ENCODE results near the gene PPP1R7.
A peak's percentile ranks its signal among the peaks of the same experiment; 100 is the strongest.

Gene PPP1R7

DNA sequence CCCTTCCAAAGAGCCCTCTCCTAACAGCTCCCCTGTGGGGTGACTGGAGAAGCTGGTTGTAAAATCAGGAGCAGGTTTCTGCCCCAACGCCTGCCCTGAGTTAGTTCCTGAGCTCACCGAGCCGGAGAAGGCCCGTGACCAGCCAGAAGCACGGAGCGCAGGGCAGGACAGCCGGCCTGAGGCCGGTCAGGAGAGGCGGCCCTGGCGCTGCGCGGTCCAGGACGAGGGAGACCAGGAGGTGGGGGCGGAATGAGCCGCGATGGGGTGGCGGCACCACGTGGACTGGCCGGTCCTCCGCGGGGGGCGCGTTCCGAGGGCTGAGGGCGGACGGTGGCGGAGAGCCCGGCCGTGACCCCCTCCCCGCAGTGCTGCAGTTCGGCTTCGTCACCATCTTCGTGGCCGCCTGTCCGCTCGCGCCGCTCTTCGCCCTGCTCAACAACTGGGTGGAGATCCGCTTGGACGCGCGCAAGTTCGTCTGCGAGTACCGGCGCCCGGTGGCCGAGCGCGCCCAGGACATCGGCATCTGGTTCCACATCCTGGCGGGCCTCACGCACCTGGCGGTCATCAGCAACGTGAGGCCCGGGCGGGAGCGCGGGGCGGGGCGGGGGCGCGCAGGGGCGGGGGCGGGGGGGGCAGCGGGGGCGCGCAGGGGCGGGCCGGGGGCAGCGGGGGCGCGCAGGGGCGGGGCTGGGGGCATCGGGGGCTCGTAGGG, 67.2 kb downstream of the PPP1R7 start:
- DNase-seq, result peak; percentile 71

DNA sequence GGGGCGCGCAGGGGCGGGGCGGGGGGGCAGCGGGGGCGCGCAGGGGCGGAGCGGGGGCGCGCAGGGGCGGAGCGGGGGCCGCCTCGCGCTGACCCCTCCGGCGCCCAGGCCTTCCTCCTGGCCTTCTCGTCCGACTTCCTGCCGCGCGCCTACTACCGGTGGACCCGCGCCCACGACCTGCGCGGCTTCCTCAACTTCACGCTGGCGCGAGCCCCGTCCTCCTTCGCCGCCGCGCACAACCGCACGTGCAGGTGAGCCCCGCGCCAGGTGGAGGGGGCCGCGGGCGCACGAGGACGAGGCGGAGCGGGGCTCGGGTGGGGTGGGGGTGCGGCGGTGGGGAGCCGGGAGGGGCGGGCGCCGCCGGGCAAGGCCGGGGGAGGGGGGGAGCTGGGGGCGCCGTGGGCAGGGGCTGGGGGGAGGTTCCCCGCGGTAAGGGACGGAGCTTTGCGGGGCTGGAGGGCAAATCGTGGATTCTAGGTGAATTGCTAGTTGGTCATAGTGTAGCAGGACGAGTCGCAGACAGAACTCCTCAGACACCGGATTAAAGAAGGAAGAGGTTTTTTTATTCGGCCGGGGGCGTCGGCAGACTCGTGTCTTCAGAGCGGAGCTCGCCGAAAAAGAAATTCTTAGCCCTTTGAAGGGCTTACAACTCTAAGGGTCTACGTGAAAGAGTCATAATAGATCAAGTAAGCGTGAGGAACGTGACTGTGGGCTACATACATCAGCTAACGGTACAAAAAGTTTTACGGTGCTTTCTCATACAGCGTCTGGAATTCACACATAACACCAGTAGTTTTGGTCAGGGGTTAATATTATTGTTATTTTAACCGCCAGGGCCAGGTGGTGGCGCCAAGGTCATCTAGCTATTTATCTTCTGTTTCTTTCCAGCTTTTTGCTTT, 68.1 kb downstream of the PPP1R7 start:
- peak; percentile 61 for DNase-seq

DNA sequence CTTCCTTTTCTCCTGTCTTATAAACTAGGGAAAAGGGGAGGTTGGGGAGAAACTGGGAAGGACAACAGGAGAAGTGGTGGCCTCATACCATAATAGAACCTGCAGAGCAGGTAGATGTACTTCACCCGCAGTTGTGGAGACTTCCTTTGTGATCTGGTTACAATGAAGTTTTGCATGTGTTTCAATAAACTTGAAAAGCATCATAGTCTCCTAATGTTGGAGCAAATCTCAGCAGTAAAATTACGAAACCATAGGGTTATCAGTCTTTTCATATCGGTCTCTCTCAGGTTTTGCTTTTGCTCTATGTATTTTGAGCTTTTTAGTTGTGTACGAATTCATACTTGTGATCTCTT, 68.7 kb downstream of the PPP1R7 start:
- DNase-seq, result no peak

DNA sequence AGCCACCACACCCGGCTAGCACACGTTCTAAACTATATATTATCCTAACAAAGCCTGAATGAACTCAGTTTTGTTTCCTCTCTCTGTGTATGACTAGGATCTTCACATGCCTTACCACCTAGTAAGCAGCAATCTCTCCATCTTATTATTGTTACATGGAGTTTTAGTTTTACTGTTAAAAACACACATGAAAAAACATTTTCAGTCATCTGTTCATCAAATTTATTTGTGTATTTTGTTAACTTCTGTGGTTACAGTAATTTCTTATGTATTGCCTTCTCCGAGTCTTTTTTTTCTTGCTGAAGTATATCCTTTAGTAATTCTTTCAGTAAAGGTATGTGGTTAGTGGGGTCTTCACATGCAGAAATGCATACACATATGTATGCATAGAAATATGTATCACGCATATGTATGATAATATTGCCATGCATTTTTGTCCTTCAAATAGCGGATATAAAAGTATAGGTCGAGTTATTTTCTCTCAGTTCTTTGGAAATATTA, 69.6 kb downstream of the PPP1R7 start:
- no peak for DNase-seq

DNA sequence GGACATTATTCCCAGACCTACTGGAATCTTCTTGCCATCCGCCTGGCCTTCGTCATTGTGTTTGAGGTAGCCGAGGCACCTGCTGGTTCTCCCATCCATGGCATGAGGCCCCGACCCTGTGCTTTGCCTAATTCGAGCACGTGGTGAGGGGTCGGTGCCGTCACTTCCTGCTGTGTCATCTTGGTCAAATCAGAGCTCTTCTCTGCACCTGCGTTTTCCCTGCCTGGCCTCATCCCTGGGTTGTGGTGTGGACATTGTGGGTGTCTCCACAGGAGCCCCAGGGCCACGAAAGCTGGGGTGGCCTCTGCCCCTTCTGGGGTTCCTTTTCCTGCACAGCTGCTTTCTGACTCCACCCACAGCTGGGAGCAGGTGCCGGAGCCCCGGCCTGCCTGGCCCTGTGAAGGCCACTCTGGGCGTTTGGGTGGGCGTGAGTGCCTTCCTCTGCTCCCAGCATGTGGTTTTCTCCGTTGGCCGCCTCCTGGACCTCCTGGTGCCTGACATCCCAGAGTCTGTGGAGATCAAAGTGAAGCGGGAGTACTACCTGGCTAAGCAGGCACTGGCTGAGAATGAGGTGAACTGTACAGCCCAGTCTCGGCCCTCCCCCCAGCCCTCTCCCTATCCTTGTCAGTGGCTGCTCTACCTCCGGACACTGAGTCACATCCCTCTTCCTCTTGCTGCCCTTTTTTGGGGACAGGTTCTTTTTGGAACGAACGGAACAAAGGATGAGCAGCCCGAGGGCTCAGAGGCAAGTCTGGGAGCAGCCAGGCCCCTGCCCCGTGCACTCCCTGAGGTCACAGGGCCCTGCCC, 73.1 kb downstream of the PPP1R7 start:
- DNase-seq, result no peak

DNA sequence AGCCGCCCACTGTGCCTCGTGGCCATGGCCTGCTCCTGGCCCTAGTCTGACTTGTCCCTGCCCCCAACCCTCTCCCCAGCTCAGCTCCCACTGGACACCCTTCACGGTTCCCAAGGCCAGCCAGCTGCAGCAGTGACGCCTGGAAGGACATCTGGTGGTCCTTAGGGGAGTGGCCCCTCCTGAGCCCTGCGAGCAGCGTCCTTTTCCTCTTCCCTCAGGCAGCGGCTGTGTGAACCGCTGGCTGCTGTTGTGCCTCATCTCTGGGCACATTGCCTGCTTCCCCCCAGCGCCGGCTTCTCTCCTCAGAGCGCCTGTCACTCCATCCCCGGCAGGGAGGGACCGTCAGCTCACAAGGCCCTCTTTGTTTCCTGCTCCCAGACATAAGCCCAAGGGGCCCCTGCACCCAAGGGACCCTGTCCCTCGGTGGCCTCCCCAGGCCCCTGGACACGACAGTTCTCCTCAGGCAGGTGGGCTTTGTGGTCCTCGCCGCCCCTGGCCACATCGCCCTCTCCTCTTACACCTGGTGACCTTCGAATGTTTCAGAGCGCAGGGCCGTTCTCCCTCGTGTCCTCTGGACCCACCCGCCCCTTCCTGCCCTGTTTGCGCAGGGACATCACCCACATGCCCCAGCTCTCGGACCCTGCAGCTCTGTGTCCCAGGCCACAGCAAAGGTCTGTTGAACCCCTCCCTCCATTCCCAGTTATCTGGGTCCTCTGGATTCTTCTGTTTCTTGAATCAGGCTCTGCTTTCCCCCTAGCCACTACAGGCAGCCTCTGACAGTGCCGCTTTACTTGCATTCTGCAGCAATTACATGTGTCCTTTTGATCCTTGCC, 74.0 kb downstream of the PPP1R7 start:
- no peak for DNase-seq

DNA sequence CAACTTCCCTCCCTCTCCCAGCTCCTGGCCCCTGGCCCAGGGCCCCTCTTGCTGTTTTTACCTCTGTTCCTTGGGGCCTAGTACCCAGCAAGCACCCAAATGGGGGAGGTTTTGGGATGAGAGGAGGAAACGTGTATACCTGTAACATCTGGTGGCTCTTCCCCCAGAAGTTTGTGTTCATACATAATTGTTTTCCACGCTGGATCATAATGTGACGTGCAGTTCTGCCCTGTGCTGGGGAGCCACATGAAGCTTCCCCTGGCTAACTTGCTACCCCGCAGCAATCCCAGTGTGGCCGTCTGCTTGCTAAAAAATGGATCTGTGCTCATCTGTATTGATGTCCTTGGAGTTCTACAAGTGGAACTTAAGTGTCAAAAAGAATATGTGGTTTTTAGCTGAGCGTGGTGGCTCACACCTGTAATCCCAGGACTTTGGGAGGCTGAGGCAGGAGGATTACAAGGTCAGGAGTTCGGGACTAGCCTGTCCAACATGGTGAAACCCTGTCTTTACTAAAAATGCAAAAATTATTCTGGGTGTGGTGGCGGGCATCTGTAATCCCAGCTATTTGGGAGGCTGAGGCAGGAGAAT, 74.7 kb downstream of the PPP1R7 start:
- DNase-seq, result no peak

DNA sequence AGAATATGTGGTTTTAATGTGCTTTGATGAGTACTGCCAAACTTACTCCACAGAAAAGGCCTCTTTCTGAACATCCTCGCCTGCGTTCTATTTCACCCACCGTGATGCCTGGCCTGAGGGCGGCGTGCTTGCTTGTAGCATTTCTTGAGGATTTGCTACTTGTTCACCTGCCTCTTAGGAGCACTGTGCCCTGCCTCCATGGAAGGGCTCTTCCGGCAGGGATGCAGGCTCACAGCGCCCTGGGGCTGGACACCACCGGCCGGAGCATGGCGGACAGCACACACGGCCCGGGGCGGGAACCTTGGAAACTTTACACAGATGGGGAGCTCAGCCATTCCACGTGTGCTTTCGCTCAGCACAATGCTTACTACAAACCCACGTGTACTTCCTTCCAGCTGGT, 75.3 kb downstream of the PPP1R7 start:
- DNase-seq, result no peak

DNA sequence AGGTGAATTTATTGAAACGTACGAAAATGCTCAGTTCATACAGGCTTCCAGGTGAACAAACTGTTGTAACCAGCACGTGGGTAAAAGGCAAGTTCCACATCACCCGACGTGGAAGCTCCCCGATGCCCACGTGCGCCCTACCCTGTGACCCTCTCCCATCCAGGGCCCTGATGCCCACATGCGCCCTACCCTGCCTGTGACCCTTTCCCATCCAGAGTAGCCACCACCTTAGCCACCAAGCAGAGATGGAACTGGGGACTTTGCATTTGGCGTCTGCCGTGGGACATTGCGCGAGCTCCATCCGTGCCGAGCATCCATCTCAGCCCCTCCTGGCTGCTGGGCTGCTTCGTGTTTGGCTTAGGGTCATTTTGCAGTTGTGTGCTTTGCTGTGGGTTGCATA, 75.7 kb downstream of the PPP1R7 start:
- no peak for DNase-seq

DNA sequence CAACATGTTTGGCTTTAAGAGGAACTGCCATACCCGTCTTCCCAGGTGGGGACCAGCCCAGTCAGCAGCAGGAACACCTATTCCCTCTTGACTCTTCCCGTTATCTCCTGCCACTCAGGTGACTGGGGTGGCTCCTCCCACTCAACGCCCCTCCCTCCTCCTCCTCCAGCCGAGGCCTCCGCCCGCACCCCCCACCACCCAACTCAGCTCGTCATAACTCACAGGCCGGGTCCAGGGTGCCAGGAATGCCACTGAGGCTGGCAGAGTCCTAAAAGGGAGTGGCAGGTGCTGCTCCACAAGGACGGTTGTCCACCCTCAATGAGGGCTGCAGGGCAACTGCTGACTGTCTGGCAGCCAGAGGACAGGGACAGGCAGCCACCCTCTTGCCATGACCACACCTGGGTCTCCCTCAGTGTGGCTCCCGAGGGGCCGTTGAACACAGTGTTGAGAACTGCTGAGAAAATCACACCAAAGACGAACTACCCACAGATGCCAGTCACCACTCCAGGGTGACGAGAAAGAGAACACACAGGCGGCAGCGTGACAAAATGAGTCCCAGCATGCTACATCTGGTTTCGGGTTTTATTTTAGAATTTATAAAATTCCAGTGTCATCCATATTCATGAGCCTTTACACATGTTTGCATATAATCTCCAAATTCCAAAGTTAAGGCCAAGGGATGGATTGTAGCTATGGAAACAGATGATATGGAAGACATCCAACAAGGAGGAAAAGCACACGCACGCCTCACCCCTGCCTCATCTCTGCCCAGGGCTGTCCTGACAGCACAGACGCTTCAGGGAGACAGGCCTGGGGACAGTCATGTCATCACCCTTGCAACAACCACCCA, 76.7 kb downstream of the PPP1R7 start:
- no peak for DNase-seq

DNA sequence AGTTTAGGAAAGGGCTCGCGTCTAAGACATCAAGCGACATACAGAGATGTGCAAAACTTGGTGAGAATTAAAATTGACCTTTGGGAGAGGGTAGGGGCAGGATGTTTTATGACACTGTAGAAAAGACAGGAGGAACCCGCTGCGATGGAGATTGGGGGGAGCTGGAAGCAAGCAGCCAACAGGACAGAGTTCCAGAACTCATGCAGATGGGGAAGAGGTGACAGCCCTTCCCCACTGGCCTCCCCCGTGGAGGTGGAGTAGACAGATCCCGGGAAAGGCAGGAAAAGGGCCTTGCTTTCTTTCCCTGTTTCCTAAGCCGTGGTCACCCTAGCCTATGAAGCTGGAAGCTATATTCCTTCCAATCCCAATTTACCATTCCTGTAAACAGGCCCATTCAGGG, 77.3 kb downstream of the PPP1R7 start:
- no peak for DNase-seq

DNA sequence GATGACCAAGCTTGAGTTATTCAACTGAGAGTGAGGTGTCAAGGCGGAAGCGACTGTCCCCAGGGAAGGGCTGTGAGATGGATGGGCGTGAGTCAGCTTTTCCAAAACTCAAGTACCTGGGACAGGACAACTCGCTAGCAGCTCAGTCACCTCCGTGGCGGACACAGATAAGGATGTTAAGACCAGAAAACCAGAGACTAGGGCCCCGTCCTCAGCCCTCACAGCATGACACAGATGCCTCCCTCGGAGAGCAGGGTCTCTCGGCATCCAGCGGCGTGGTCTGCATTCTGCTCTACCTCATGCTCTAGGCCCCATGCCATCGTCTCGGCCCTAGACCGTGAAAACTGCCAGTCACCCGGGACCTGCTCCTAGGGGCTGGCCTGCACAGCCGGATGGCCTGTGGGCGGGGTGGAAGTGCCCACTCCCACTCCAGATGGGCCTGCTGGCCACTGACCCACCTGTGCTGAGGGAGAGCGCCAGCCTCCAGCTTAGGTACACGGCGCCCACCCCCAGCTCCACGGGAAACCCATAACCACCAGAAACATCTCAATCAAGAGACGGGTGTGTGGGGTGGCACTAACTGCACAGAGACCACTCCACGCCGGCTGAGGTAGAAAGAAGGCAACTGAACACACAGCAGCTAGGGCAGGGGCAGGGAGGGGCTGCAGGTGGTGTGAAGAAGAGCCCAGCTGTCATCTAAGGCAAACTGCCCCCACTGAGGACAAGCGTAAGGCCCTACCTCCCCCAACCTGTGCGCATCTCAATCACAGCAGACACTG, 78.0 kb downstream of the PPP1R7 start:
- DNase-seq, result no peak

DNA sequence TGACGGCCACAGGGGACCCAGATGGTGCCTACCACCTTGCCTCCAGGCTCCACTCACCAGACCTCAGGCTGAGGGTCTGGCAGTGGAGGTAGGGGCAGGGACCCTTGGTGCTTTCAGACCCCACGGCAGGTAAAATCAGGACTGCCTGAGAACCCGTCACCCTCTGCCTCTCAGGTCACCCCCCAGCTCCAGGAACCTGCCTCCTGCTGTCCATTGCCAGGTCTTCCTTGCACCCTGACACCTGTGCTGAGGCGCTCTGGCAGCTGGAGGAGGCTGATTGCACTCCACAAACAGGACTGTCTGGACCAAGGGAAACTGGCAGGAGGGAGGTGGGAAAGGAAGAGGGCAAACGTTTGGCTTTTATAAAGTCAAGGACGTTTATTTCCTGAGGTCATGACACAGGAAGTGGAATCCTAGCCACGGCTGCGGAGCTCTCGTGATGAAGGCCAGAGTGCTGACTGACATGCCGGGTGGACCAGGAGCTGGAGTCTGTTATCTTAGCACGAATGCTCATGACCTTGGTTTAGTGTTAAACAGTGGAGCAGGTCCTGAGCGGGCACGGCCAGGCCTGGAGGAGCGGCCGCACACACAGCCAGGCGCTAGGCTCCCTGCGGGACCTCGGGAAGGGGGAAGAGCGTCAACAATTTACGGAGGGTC, 78.7 kb downstream of the PPP1R7 start:
- DNase-seq, result no peak

DNA sequence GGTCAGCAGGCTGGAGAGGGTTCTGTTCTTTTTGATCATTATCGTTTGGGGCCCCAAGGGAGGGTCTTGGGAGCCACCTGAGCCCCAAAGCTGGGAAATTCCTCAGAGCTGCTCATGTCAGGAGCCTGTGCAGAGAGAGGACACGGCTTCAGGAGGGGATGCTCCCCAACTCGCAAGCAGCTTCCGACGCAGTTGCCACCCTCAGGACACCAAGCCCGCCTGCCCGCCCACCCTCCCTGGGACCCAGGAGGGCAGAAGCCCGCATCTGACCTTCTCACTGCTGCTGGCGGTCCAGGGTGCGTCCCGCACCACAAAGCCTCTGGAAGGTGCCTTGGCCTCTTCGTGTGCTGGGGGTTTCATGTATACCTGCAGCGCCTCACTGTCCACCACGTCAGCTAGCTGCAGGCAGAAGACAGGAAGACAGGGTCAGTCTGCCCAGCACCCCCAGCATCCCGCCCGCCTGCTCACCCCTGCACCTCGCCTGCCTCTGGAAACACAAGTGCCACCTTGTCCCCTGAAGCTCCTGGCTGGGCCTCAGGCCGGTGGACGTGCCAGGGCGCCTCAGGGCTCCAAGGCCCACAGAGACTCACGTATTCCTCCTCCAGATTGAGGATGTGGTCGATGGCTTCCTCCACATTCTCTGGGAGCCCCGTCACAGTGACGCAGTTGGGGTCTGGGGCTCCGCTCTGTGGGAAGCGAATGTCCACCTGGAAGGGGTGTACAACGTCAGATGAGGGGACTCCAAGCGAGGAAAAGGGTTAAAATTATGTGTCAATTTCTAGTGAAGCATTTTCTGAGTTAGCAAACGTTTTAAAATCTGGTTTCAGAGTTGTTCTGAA, 79.5 kb downstream of the PPP1R7 start:
- DNase-seq, result no peak

DNA sequence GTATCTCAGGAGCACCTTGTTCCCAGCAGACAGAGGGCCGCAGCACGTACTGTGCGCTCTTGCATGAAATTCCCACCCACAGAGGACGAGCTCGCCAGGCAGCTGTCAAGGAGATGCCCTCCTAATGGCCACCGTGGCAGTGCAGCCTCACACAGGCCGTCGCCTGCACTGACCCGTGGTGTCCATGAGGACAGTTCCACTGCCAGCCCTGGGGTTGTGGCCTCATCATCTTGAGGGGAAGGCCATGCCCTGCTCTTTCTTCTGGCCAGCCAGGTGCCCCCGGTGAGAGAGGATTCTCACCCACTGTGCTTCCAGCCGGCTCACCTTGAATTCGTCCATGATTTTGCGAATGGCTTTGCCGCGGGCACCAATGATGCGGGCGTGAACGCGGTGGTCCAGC, 80.2 kb downstream of the PPP1R7 start:
- DNase-seq, result no peak

DNA sequence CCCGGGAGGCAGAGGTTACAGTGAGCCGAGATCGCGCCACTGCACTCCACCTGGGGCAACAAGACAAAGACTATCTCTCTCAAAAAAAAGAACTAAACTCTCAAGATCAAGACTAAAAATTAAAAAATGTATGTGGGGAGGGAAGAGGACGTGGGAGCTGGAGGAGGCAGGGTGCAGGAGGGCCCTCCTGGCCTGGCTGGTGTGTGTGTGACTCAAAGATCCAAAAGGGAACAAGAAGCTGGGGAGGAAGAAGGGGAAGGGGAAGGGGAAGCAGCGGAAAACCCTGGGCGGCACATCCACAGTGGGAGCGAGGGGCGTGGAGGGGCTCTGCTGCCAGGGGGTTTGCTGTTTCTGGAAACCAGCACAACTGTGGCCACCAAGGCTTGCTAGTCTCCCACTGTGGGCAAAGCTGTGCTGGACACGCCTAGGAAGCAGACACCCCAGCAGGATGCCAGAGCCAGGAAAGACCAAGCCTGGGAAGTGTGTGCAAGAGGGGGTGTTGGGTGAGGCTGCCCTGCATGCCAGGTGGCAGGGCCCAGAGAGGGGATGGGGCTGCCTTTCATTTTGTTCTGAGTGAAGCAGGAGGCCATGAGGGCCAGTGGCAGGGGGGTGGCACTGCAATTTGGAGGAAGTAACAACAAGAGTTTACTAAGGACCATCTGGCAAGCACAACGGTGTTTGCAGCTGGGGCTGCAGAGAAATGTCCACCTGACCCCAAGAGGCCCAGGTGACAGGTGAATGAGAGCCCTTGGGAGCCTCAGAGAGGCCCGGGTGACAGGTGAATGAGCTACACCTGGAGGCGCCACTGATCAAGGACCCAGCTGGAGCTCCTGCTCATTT, 82.7 kb downstream of the PPP1R7 start:
- DNase-seq, result no peak
